Psoas muscle (tissue), 8 donors: ENCODE results near the gene RPL10A. TPM values are rescaled to one million over a fixed set of nuclear protein-coding genes. Genes with fewer than 3 reads are reported as not detected.

Experiments
- ATAC-seq, 4 donors: fragments of 200-7000 bp; cut with Tn5 transposase; one replicate each; pipeline ENCODE4 v1.9.1; 2020; ENCODE audit warnings: moderate library complexity in 3 of 4, mild to moderate bottlenecking in 2 of 4
- DNase-seq, 2 donors: peaks; one replicate each; pipeline ENCODE4 v3.0.0-alpha.2; 2020
- H3K27ac ChIP-seq: fragments of 200-600 bp; one replicate; pipeline ENCODE4 v1.8.0; 2022
- H3K27me3 ChIP-seq, 3 donors: fragments of 200-600 bp in 1 of 3; one replicate each; pipeline versions ENCODE4 v1.6.1 to v1.8.0; 2013 to 2022; ENCODE audit warnings: low read length in 2 of 3, mild to moderate bottlenecking in 2 of 3, moderate library complexity in 1 of 3; ENCODE audit not compliant: insufficient read depth in 3 of 3
- H3K36me3 ChIP-seq, 2 donors: fragments of 200-600 bp in 1 of 2; one replicate each; pipeline versions ENCODE4 v1.6.1 to v1.8.0; 2013 to 2022; ENCODE audit warnings: low read depth in 1 of 2, mild to moderate bottlenecking in 1 of 2, moderate library complexity in 1 of 2; ENCODE audit not compliant: insufficient read depth in 1 of 2
- H3K4me1 ChIP-seq: fragments of 200-600 bp; one replicate; pipeline ENCODE4 v1.8.0; 2022
- H3K4me3 ChIP-seq: fragments of 200-600 bp; one replicate; pipeline ENCODE4 v1.8.0; 2022; ENCODE audit warnings: mild to moderate bottlenecking
- H3K9me3 ChIP-seq: fragments of 200-600 bp; one replicate; pipeline ENCODE4 v1.8.0; 2022
- WGBS, 3 donors: extraction: QIAGEN DNeasy Blood & Tissue Kit; methylation state at CpG; one replicate each; pipeline versions ENCODE4 v1.1.6 to v1.1.7; 2013; 5-methylcytosine and 5-hydroxymethylcytosine counted together
- intact Hi-C, 2 donors: fragments of 100-400 bp; cut with DNase I; formaldehyde crosslinking; loops; one replicate each; pipeline versions ENCODE4 v1.11.0 to v1.14.2; 2022
- polyA plus RNA-seq, 3 donors: library from polyadenylated mRNA; stranded (reverse); fragments of 200-250 nt; gene quantifications; one replicate each; pipeline ENCODE4 v1.2.3, GENCODE V29; 2013
- total RNA-seq, 4 donors: library from RNA; stranded (reverse); fragmentation: NEBNext Ultra II Directional in 2 of 4; extraction: Animal tissue kit (Norgen Biotek cat#: 25700) in 2 of 4; gene quantifications; one replicate each; pipeline versions ENCODE4 v1.2.1 to v1.2.4, GENCODE V29; 2021 to 2023
- TF ChIP-seq, protein P1 (sequence below): fragments of 200-600 bp; IDR thresholded peaks from one replicate; pipeline ENCODE4 v1.8.0; 2022; ENCODE audit warnings: antibody characterized with exemption
- donor health status: healthy with polysubstance abuse.
- donor health status: DM: no; HTN: no; CAD: no; lungs with moderate emphysema.
- donor health status: Bipolar disorder and iron deficiency.
- donor health status: healthy.
- donor health status: DM: yes; HTN: yes; CAD: no.
- donor health status: DM: no; HTN: no; CAD: no.
- donor health status: DM: no; HTN: no; CAD: no.
- donor health status: DM: yes; HTN: yes; CAD: no.

Gene RPL10A
- total and polyA plus RNA-seq, 7 donors: 668 to 1,629 (median 832) TPM

GRCh38 chr6:35494161-35494563, 26.0 kb downstream of the RPL10A start:
- no peaks in the 10 kb centered on the region for H3K36me3 ChIP-seq
- no peak overlapping the region for H3K27ac ChIP-seq
- 21 to 28% (median 22%) methylated on average over 3 to 4 of the region's 4 CpGs for WGBS, 3 donors
- intact Hi-C loops: no loop called here
- no peak for ATAC-seq
- no peak for DNase-seq
- TF ChIP-seq, protein P1, sequence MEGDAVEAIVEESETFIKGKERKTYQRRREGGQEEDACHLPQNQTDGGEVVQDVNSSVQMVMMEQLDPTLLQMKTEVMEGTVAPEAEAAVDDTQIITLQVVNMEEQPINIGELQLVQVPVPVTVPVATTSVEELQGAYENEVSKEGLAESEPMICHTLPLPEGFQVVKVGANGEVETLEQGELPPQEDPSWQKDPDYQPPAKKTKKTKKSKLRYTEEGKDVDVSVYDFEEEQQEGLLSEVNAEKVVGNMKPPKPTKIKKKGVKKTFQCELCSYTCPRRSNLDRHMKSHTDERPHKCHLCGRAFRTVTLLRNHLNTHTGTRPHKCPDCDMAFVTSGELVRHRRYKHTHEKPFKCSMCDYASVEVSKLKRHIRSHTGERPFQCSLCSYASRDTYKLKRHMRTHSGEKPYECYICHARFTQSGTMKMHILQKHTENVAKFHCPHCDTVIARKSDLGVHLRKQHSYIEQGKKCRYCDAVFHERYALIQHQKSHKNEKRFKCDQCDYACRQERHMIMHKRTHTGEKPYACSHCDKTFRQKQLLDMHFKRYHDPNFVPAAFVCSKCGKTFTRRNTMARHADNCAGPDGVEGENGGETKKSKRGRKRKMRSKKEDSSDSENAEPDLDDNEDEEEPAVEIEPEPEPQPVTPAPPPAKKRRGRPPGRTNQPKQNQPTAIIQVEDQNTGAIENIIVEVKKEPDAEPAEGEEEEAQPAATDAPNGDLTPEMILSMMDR: no peak
- H3K4me3 ChIP-seq: no peak overlapping the region
- peaks cover 60% of the 10 kb centered on the region for H3K4me1 ChIP-seq
- H3K9me3 ChIP-seq: no peaks in the 10 kb centered on the region
- no peaks in the 10 kb centered on the region for H3K27me3 ChIP-seq

GRCh38 chr6:35495258-35496035, 27.2 kb downstream of the RPL10A start:
- Histone ChIP-seq H3K9me3 (no peaks in the 10 kb centered on the region), H3K36me3 (no peaks in the 10 kb centered on the region), H3K4me3 (peak overlapping the region; percentile 83), H3K27me3 (no peaks in the 10 kb centered on the region), H3K4me1 (peaks cover 53% of the 10 kb centered on the region), H3K27ac (peak overlapping the region; percentile 93)
- intact Hi-C loops: no loop called here
- TF ChIP-seq, protein P1: no peak
- DNase-seq: no peak
- 62 to 80% (median 77%) methylated on average over 9 of the region's 9 CpGs for WGBS, 3 donors
- no peak for ATAC-seq

GRCh38 chr6:35496036-35496840, 28.0 kb downstream of the RPL10A start:
- Histone ChIP-seq H3K9me3 (no peaks in the 10 kb centered on the region), H3K4me1 (peaks cover 53% of the 10 kb centered on the region), H3K27ac (peak overlapping the region; percentile 93), H3K36me3 (no peaks in the 10 kb centered on the region), H3K4me3 (peak overlapping the region; percentile 83), H3K27me3 (no peaks in the 10 kb centered on the region)
- WGBS, 3 donors: 4 to 7% (median 4%) methylated on average over 28 to 63 of the region's 63 CpGs
- peak; percentile 64 to 72 for DNase-seq
- ATAC-seq: peak; percentile 33 to 58 (median 47)
- TF ChIP-seq, protein P1: no peak
- intact Hi-C loops: no loop called here

GRCh38 chr6:35496841-35497570, 28.8 kb downstream of the RPL10A start, which contains the start of gene TEAD3:
TEAD3 (minus strand) TSS chr6:35497079.
- H3K4me3 ChIP-seq: peak within 1 kb of the TSS; percentile 83
- intact Hi-C loops: no loop called here
- no peaks in the 10 kb centered on the region for H3K36me3 ChIP-seq
- TF ChIP-seq, protein P1: no peak
- peak; percentile 57 to 64 (median 60) for ATAC-seq
- 0 to 1% (median 0%) methylated on average over 9 to 98 of the region's 98 CpGs for whole genome bisulfite sequencing, 3 donors
- no peaks in the 10 kb centered on the region for H3K9me3 ChIP-seq
- H3K4me1 ChIP-seq: peaks cover 47% of the 10 kb centered on the region
- DNase-seq: peak; percentile 73 to 78
- H3K27ac ChIP-seq: peak within 1 kb of the TSS; percentile 93
- no peaks in the 10 kb centered on the region for H3K27me3 ChIP-seq
